ENCODE data around the gene ICAM1. TPM values are rescaled to one million over a fixed set of nuclear protein-coding genes. Genes with fewer than 3 reads are reported as not detected.
A peak's percentile ranks its signal among the peaks of the same experiment; 100 is the strongest.

Gene ICAM1
- total and polyA plus RNA-seq, 2 of the 8 experiments (the other 6 are each of a cell fraction or from before 2014, with no cell fraction given), result 4.0 to 9.4 TPM

GRCh38 chr19:10335352-10335985 lies 64.5 kb downstream of the ICAM1 start:
- H3K4me3 ChIP-seq (ENCODE audit: extremely low read depth in 1 of 4, insufficient read depth in 2 of 4, low read depth in 3 of 4, low read length in 4 of 4), result peak overlapping the region in 1 of 4 experiments; percentile 89; a peak in 2 of 8 replicates

More at GRCh38 chr19:10335352-10335985, 64.5 kb downstream of the ICAM1 start:
- H2BK120ac ChIP-seq (replicated peaks; ENCODE audit: low read depth, low read length), result no peak overlapping the region
- ChIA-PET CTCF (ENCODE audit: partially characterized antibody) (interaction anchor here (0.5 to 4.9 kb wide), 16 partner anchors 9 to 374 kb away, joined by 3 to 21 read pairs (median 4); partner anchors contain the start of genes CDC37, ICAM1 and ICAM4), POLR2A (ENCODE audit: partially characterized antibody) (interaction anchor here (0.7 to 6.8 kb wide), 9 partner anchors 8 to 141 kb away, joined by 3 to 104 read pairs (median 9); partner anchors contain the start of genes DNMT1, FDX2, ICAM1 and TYK2)
- H3K79me1 ChIP-seq (ENCODE audit: low read depth, low read length), result peaks cover 5% of the 10 kb centered on the region
- FAIRE-seq (no peak), DNase-seq (ENCODE audit: low read depth in 1 of 2, low spot score in 2 of 2) (peak in 1 of 2 experiments; percentile 61)
- H3K79me2 ChIP-seq (ENCODE audit: control insufficient read depth in 1 of 2, insufficient read depth in 2 of 2, low read length in 2 of 2), result peaks cover 5 to 19% of the 10 kb centered on the region in 2 experiments
- no peak overlapping the region for H3K23ac ChIP-seq (ENCODE audit: insufficient read length)
- no peak overlapping the region for H3K9ac ChIP-seq (replicated peaks in 1 of 4; ENCODE audit: extremely low read depth in 1 of 4, low read depth in 3 of 4, low read length in 3 of 4)
- no peak overlapping the region; the same call in 1 of the 2 replicates for H4K8ac ChIP-seq (ENCODE audit: extremely low read depth, insufficient read depth, low read length)
- TF ChIP-seq BACH1 (IDR thresholded peaks at IDR 0.05; ENCODE audit: low read length), result no peak
- peak; percentile 2 to 48; a peak in 2 of 4 replicates for TF ChIP-seq RAD21 (IDR thresholded peaks at IDR 0.05 in 1 of 2, conservative IDR thresholded peaks at IDR 0.05 in 1 of 2; ENCODE audit: low read depth in 2 of 2, low read length in 2 of 2)
- TF ChIP-seq CTCF (IDR thresholded peaks at IDR 0.05; ENCODE audit: control extremely low read depth in 1 of 3, insufficient read depth in 1 of 3, low read depth in 1 of 3, low read length in 3 of 3), result peak in 2 of 3 experiments; percentile 19 to 28; a peak in 3 of 4 replicates
- H2BK20ac ChIP-seq (ENCODE audit: low read length), result no peak overlapping the region
- H2AFZ ChIP-seq (ENCODE audit: low read length), result no peak overlapping the region
- H4K91ac ChIP-seq (replicated peaks; ENCODE audit: insufficient read length, low read length), result no peak overlapping the region
- peaks cover 0 to 24% (median 11%) of the 10 kb centered on the region in 4 experiments; a peak in 6 of 7 replicates for H3K4me1 ChIP-seq (replicated peaks in 1 of 4; ENCODE audit: control insufficient read depth in 3 of 4, insufficient read depth in 4 of 4, low read length in 3 of 4)
- 66% methylated on average over 23 of the region's 26 CpGs; no CpG with 5 or more reads in 1 of the 2 experiments for WGBS, 2 experiments (ENCODE audit: extremely low coverage in 1 of 2, insufficient coverage in 1 of 2, insufficient read length in 1 of 2, insufficient replicate concordance in 2 of 2, low coverage in 1 of 2, low lambda C conversion rate in 2 of 2, missing lambda C conversion rate in 1 of 2)
- H4K20me1 ChIP-seq (replicated peaks in 1 of 2; ENCODE audit: control insufficient read depth in 1 of 2, insufficient read depth in 2 of 2, low read length in 2 of 2), result peaks cover 6 to 8% of the 10 kb centered on the region in 2 experiments
- no peak overlapping the region for H2BK15ac ChIP-seq (ENCODE audit: low read length)
- H3K56ac ChIP-seq (replicated peaks; ENCODE audit: insufficient read length, low read depth, low read length), result no peak overlapping the region
- no peaks in the 10 kb centered on the region for H3K9me3 ChIP-seq (ENCODE audit: insufficient read depth in 2 of 2, low read depth in 1 of 2, low read length in 1 of 2)
- H3K23me2 ChIP-seq (ENCODE audit: low read depth, low read length), result peaks cover 13% of the 10 kb centered on the region
- no peak overlapping the region for H4K5ac ChIP-seq (ENCODE audit: insufficient read length, low read depth, low read length)
- H2BK12ac ChIP-seq (ENCODE audit: low read depth, low read length), result no peak overlapping the region
- H3K36me3 ChIP-seq (ENCODE audit: control insufficient read depth in 2 of 4, insufficient read depth in 4 of 4, low read length in 3 of 4), result peaks cover 0 to under 1% (median 0%) of the 10 kb centered on the region in 4 experiments; a peak in 2 of 8 replicates
- H3K27me3 ChIP-seq (replicated peaks in 1 of 4; ENCODE audit: control insufficient read depth in 3 of 4, extremely low read depth in 1 of 4, insufficient read depth in 3 of 4, low read length in 3 of 4), result peaks cover 0 to 3% (median 0%) of the 10 kb centered on the region in 4 experiments; a peak in 2 of 7 replicates
- no peak overlapping the region for H3K4ac ChIP-seq (replicated peaks; ENCODE audit: insufficient read length, low read depth, low read length)
- no peak overlapping the region; the same call in 1 of the 2 replicates for H3K18ac ChIP-seq (ENCODE audit: extremely low read depth, low read length)
- no peak overlapping the region for H3K14ac ChIP-seq (ENCODE audit: insufficient read length)
- H3K4me2 ChIP-seq (ENCODE audit: insufficient read depth in 1 of 2, low read depth in 2 of 2, low read length in 2 of 2), result peak overlapping the region; percentile 91 to 93
- no peak overlapping the region for H3K27ac ChIP-seq (ENCODE audit: low read depth, low read length)
- no peak overlapping the region for H2AK5ac ChIP-seq (ENCODE audit: low read depth, low read length)
- H2BK5ac ChIP-seq (ENCODE audit: low read depth, low read length), result no peak overlapping the region

Measured in H1 (cell line).